ENCODE data around the gene MRAP.

Gene MRAP

DNA sequence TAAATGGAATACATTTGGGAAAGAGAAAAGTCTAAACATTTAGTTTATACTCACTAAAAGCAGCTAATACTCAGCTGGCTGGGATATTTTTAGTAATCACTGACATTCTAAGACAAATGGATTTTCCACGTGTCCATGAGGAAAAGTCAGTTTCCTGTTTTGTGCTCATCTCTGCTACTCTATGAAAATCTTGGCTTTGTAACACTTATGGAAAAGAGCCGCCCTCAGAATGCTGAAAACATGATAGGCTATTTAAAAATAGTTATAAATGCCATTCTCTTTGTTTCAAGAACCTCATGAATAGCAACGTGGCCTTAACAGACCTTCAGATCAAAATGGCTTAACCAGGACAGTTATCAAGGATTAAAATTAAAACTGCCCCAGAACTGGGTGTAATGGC, 29.9 kb downstream of the MRAP start:
- no peak for DNase-seq

- no peak for DNase-seq
Observed at GRCh38 chr21:32329331-32329730, 30.7 kb downstream of the MRAP start.

- no peak for DNase-seq
Observed at GRCh38 chr21:32329776-32330175, 31.1 kb downstream of the MRAP start.

DNA sequence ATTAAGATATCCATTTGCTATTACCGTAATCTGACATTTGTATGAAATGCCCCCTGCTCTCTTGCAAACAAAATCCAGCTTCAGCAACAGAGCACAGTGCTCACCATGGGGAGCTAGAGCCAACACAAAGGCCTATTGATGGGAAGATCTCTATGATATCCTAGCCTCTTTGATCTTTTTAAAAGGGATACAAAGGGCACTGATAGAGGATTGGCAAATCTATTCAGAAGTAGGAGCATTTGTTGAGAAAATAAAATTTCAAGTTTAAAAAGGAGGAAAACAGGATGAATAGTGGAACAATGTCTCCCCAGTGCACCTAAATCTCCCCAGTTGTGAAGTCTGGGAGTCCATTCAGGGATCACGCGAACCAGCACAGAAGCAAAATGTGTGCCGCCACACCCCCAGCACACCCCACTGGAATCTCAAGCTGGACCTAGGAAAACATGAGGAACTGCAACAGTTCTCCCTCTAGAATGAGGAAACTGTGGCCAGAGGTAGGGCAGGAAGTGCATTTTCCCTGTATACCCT, 32.2 kb downstream of the MRAP start:
- DNase-seq = no peak

DNA sequence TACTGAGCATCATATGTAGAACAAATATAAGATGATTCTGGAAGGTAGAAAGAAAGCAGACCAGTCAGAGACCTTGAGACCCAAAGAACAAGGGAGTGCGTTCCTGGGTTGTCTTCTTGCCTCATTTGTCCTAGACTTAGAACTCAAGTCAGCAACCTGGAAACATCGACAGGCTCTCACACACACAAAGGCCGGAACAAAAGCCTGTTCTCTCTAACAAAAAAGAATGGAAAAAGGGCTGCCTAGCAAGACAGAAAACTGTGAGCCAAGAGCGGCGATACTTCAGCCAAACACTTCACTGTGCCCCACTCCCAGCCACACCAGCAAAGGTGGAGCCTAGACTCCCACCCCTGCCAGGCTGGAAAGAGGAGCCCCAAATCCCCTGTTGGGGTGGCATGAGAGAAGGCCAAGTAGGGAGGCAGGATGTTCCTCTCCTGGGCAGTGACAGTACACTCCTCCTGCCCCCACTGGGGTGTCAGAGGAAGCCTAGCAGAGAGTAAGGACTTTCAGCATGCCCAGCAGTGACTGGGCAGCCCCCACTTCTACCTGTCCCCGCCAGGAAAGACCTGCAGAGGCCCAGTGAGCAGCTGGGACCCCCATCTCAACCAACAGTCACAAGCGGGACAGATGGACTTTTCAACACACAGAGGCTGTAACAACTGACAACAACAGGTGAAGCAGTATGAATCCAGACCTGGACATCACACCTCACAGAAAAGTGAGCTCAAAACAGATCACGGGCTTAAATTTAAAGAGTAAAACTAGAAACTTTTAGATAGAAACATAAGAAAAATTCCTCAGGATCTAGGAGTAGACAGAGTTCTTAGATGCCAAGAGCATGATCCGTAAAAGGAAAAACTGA, 33.0 kb downstream of the MRAP start:
- no peak for DNase-seq

- no peak for DNase-seq
Observed at GRCh38 chr21:32332463-32332951, 33.9 kb downstream of the MRAP start.

GRCh38 chr21:32333953-32334673, 35.5 kb downstream of the MRAP start:
- DNase-seq = no peak

- DNase-seq = no peak
Observed at GRCh38 chr21:32334980-32335531, 36.4 kb downstream of the MRAP start.

DNA sequence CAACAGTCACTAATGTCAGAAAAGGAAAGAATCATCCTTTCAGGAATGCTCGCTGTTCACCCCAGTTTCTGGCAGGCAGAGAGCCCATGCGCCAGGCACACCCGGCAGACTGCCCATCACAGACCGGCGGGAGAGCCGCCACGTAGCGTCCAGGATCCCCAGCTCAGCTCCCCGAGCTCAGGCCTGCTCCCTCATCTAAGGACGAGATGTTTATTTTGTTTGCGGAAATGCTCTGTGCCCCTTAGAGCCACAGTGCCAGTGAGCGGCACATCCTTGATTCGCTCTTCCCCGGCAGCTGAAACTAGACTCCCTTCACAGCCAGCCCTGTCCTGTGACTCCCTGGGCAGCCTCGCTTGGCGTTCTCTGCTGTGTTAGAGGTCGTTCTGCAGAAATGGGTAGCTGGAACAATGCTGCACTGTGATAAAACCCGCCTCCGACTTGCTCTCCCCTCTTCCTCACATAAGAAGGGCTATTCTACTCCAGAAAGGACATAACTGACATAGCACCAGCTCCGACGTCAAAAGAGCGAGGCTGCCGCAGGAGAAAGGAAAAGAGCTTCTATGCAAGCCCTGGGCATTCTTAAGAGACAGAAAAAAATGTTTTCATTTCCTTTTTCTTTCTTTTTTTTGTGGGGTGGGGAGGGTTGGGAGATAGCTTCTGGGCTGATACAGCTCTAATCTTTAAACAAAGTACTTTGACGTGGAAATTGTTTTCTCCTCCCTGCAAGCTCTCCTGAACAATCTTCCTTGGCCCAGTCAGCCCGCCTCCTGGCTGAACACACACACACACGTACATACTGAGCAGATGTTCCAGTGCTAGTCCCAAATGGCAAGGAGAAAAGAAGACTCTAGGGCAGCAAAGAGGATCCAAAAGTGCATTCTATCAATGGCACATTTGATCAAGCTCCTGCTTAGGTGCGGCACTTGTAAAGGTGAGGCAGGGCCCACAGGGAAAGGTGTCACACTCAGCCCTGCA, 37.2 kb downstream of the MRAP start:
- DNase-seq = no peak

DNA sequence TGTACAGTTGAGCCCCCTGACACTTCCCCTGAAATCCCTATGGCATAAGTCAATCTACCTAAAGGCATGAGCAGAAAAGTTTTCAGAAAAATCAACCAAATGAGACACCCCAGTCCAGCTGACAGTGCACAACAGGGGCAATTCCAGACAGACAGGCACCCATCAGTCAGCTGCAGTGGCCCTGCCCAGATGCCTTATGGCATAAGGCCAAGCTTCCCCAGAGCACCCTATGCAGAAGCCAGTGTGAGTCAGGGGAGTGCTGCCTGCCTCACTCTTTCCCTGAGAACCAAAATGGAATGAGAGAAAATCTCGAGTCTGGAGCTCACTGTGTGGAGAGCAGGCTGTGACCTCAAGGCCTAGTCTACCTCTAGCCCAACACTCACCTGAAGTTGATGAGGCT, 38.1 kb downstream of the MRAP start:
- no peak for DNase-seq

- no peak for DNase-seq
Observed at GRCh38 chr21:32337206-32337605, 38.6 kb downstream of the MRAP start.

DNA sequence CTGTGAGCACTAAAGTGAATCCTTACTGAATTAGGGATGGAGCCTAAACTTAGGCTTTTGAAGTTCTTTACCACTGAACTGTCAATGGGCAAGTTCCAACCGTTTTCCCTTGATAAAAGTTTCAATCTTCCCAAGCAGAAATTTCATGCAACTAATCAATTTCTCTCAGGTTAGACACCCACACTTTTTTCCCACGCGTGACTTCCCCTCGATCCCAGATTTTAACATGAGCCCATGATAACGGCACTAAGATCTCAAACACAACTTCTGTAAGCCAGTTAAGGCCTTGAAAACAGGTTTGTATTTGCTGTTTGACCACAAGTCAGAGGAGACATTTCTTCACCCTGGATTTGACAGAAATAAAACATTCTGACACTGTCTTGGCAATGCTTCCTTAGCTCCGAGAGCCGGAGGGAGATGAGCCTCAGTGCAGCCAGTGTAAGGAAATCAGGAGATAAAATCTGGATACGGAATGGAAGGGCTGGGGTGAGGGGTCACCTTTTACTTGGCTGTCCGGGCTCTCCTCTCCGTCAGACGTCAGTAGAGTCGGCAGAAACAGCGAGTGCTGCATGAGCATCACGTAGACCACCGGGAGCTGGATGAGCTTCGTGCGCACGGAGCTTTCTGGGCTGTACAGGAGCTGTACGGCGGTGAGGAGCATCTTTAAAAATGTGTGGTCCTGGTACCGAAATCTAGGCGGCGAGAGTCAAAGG, 39.7 kb downstream of the MRAP start:
- DNase-seq = no peak

GRCh38 chr21:32340863-32341848, 42.5 kb downstream of the MRAP start:
- DNase-seq = no peak

DNA sequence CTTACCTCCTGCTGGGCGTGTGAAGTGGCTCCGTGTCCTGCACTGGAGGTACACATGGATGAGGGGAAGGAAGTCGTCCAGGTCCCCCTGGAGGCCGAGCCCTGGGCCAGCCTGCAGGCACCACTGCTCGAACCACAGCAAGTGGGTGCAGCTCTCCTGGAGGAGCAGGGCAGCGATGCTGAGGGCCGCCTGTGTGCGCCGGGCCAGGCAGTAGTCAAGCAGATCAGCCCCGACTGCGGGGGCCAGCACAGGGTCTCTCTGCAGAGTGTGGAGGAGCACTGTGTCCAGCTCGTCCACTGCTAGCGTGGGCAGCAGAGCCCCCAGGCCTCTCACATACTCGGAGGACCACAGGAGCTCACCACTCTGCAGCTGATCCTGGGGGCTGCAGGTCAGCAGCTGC, 48.3 kb downstream of the MRAP start:
- no peak for DNase-seq

DNA sequence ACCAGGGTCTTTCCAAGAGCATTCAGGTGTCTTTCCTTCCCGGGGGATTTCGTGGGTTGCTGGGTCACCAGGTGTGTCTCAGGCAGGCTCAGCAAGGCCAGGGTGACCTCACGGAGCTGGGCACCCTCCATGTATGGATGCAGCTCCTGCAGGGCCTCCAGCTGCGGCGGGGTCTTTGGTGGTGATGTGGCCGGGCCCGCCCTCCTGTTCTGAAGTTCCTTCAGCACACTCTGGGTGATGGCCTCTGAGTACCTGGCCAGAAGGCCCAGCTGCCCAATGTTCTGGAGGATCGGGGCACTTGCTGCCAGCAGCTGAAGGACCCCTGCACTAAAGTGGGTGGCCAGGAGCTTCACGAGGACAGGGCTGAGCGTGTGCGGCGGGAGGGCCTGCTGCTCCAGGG, 48.7 kb downstream of the MRAP start:
- DNase-seq = no peak

GRCh38 chr21:32347977-32348376, 49.3 kb downstream of the MRAP start:
- DNase-seq = no peak

GRCh38 chr21:32348604-32349332, 50.1 kb downstream of the MRAP start:
- DNase-seq = no peak

GRCh38 chr21:32349333-32349944, 50.8 kb downstream of the MRAP start:
- DNase-seq = no peak

Data from SW 1271 (cell line).